NCI-H226 (cell line): ENCODE results near the gene HERC4.
A peak's percentile ranks its signal among the peaks of the same experiment; 100 is the strongest.

Experiments
- DNase-seq: peaks from one replicate; pipeline ENCODE4 v3.0.0-alpha.2; 2015

The HERC4 gene

GRCh38 chr10:68074775-68075549, at the start of gene HERC4:
Gene HERC4, minus strand, starts transcription at chr10:68075283. Its CDS starts 2,175 bp downstream, at chr10:68073108.
- peak; percentile 94 for DNase-seq

- no peak for DNase-seq
Observed at GRCh38 chr10:68124718-68125117, 49.6 kb upstream of the HERC4 start.

- DNase-seq = no peak
Observed at GRCh38 chr10:68121852-68122251, 46.8 kb upstream of the HERC4 start.

GRCh38 chr10:68121020-68121743, 46.1 kb upstream of the HERC4 start:
- no peak for DNase-seq

- DNase-seq = no peak
Observed at GRCh38 chr10:68118657-68119056, 43.6 kb upstream of the HERC4 start.

GRCh38 chr10:68112837-68113236, 37.8 kb upstream of the HERC4 start:
- no peak for DNase-seq

- no peak for DNase-seq
Observed at GRCh38 chr10:68111584-68111983, 36.5 kb upstream of the HERC4 start.

- DNase-seq = no peak
Observed at GRCh38 chr10:68110027-68110426, 34.9 kb upstream of the HERC4 start.

- DNase-seq = no peak
Observed at GRCh38 chr10:68109331-68109730, 34.2 kb upstream of the HERC4 start, which contains the start of gene MYPN. Gene MYPN, plus strand, starts transcription at chr10:68109488. Its CDS starts 11,951 bp downstream, at chr10:68121439.

GRCh38 chr10:68108653-68109052, 33.6 kb upstream of the HERC4 start:
- DNase-seq = no peak

- no peak for DNase-seq
Observed at GRCh38 chr10:68108051-68108450, 33.0 kb upstream of the HERC4 start.

- DNase-seq = no peak
Observed at GRCh38 chr10:68107651-68108050, 32.6 kb upstream of the HERC4 start.

GRCh38 chr10:68106656-68107055, 31.6 kb upstream of the HERC4 start:
- DNase-seq = peak; percentile 79

- peak; percentile 16 for DNase-seq
Observed at GRCh38 chr10:68105820-68106219, 30.7 kb upstream of the HERC4 start.

- peak; percentile 40 for DNase-seq
Observed at GRCh38 chr10:68103901-68104300, 28.8 kb upstream of the HERC4 start.

- DNase-seq = no peak
Observed at GRCh38 chr10:68103261-68103878, 28.3 kb upstream of the HERC4 start.

- DNase-seq = no peak
Observed at GRCh38 chr10:68101066-68101465, 26.0 kb upstream of the HERC4 start.

GRCh38 chr10:68099736-68100135, 24.7 kb upstream of the HERC4 start:
- DNase-seq = peak; percentile 65

- peak; percentile 84 for DNase-seq
Observed at GRCh38 chr10:68096913-68097516, 21.9 kb upstream of the HERC4 start.

- peak; percentile 68 for DNase-seq
Observed at GRCh38 chr10:68095153-68095552, 20.1 kb upstream of the HERC4 start.

GRCh38 chr10:68092512-68092911, 17.4 kb upstream of the HERC4 start:
- DNase-seq = no peak

- no peak for DNase-seq
Observed at GRCh38 chr10:68090586-68090985, 15.5 kb upstream of the HERC4 start.

- peak; percentile 48 for DNase-seq
Observed at GRCh38 chr10:68088740-68089139, 13.7 kb upstream of the HERC4 start.
